ENCODE results near the gene CAPZA2.
"Not testable (repeated sequence)": the region's sequence is repeated elsewhere in the genome, so short reads cannot be mapped to it uniquely, and the experiment has no call there.

The CAPZA2 gene

GRCh38 chr7:116922545-116922944, 60.2 kb downstream of the CAPZA2 start:
- no peak for DNase-seq

GRCh38 chr7:116924741-116925140, 62.4 kb downstream of the CAPZA2 start:
- no peak for DNase-seq

GRCh38 chr7:116929021-116929420, 66.6 kb downstream of the CAPZA2 start:
- no peak for DNase-seq

- DNase-seq: peak; percentile 74
These were observed 67.8 kb downstream of the CAPZA2 start for GRCh38 chr7:116929914-116930913.

DNA sequence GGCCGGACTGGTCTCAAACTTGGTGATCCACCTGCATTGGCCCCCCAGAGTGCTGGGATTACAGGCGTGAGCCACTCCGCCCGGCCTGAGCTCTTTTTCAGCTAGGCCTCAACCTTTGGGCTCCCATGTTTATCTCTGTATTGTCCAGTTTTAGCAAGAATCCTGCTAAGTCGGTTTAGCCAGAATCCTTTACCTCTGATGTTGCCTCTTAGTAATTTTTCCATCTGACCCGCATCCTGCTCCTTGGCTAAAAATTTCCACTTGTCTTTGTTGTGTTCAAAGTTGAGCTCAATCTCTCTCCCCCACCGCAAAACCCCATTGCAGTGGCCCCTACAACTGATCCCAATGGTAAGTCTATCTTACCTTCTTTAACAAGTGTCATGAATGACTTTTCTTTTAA, 70.2 kb downstream of the CAPZA2 start:
- DNase-seq: no peak

DNA sequence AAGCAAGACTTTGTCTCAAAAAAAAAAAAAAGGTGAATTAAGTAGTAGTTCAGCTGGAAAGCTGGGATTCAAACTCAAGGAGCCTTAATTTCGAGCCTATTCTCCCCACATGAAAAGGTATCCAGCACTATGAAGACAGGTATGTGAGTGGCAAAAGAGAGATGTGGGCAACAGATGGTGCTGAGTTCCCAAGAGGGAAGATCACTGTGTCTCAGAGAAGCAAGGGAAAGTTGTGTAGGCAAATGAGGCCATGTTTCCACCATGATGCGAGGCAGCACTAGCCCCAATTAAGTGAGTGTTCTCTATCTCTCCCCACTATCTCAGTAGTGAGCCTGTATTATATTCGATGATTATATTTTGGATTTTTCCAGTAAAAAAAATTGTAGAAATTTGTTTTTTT, 71.1 kb downstream of the CAPZA2 start:
- DNase-seq: no peak

GRCh38 chr7:116934580-116934979, 72.2 kb downstream of the CAPZA2 start:
- no peak for DNase-seq

- not testable (repeated sequence) for DNase-seq
These were observed 74.5 kb downstream of the CAPZA2 start for GRCh38 chr7:116936844-116937243.

DNA sequence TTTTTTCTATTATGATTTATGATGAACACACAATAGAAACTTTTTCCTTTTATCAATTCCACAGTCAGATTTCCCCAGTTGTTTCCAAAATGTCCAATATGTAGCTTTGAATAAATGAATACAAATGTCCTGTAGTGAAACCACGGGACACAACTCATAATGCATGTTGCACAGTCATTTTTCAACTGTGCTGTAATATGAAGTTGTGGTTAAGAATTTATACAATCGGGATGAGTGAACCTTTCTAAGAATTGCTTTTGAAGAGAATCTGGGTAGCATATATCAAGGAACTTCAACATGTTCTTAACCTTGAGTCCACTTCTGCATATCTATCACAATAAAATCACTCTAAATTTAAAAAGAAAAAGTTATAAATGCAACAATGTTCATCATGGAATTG, 76.3 kb downstream of the CAPZA2 start:
- no peak for DNase-seq

DNA sequence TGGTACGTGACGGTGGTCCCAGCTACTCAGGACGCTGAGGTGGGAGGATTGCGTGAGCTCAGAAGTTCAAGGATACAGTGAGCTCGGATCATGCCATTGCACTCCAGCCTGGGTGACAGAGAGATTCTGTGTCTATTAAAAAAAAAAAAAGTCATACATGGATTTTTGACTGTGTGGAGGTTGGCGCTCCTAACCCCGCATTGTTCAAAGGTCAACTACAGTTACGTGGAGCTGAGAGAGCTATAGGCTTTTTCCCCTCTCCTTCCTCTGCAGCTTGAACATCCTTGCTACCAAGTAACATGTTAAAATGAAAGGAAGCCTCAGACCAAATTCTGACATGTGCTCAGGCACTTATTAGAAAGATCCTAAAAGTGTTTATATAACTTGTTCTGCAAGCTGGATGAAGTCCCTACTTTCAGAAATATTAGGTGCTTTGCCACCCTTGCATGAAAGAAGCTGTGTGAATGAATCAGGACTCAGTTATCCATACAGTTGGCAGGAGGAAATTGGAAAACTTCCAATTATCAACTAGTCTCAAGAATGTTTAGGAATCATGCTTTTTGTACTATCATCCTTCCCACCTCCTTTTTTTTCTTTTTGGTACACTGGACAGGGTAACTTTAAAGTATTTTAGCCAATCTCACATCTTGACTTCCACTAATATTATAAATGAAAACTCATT, 78.4 kb downstream of the CAPZA2 start:
- DNase-seq: no peak

GRCh38 chr7:116942504-116942903, 80.1 kb downstream of the CAPZA2 start:
- DNase-seq: no peak

DNA sequence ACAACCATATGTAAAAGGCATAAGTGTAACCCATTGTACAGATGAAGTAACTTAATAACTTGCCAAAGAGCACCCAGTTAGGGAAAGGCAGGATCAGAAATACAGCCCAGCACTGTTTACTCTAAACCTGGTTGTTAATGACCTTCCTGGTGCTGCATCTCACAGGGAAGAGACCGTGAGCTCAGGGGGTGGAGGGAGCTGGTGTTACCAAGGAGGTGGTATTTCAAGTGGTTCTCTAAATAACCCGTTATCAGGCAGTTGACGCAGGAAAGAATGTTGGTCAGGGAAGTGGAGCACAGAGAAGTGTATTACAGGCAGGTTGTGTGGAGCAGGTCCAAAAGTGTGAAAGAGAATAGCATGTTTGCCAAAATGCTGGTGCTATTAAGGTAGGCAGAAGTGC, 86.5 kb downstream of the CAPZA2 start:
- DNase-seq: no peak

- DNase-seq: no peak
These were observed 87.8 kb downstream of the CAPZA2 start for GRCh38 chr7:116949941-116950801.

DNA sequence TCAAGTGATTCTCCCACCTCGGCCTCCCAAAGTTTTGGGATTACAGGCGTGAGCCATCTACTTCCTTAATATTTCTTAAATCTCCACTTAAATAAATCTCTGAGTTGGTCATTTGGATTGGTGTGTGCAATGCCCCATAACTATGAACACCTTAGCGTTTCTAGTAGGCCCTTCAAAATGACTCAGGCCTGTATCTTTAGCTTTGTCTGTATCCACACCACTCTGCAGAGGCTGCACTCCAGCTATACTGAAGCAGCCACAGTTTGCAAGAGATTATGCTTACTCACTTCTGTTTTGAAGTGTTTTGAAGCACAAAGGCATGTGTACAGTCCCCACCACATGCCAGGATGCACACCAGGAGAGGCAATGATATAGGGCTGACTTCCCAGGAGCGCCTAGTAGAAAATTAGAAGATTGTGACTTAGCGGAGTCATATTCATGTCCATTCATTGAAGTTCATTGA, 88.5 kb downstream of the CAPZA2 start:
- no peak for DNase-seq

DNA sequence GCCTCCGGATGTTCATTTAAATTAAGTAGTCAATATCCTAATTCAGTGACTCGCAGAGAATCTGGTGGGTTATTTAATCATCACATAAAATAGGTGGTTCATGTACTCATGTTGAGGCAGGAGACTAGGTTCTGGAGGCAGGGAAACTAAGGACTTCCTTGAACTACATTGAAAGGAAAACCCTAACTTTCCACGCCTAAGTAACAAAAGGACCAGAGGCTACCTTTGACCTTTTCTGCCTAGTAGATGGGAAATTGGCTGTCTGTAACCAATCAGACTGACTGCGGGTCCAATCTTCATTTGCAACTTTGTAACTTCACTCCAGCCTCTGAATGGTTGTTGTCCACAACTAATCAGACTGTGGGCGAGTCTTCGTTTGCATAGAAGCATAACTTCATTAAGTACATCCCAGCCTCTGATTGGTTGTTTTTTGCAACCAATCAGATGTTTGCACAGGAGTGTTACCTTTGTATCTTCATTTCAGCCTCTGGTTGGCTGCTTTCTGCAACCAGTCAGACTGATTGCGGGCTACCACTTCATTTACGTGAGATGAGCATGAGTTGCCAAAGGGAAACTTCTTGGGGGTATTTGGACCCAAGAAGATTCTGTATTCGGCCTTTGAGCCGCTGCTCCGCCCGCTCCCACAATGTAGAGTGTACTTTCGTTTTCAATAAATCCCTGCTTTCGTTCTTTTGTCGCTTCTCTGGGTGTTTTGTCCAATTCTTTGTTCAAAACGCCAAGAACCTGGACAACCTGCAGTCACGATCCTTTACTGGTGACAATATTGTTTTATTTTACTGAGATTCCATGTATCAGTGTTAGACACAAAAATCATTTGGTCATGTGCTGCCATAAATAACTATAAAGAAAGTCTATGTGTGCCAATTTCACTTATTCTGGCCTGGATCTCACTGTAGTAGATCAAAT, 89.2 kb downstream of the CAPZA2 start:
- DNase-seq: no peak

- DNase-seq: no peak
These were observed 90.4 kb downstream of the CAPZA2 start for GRCh38 chr7:116952635-116953371.

DNA sequence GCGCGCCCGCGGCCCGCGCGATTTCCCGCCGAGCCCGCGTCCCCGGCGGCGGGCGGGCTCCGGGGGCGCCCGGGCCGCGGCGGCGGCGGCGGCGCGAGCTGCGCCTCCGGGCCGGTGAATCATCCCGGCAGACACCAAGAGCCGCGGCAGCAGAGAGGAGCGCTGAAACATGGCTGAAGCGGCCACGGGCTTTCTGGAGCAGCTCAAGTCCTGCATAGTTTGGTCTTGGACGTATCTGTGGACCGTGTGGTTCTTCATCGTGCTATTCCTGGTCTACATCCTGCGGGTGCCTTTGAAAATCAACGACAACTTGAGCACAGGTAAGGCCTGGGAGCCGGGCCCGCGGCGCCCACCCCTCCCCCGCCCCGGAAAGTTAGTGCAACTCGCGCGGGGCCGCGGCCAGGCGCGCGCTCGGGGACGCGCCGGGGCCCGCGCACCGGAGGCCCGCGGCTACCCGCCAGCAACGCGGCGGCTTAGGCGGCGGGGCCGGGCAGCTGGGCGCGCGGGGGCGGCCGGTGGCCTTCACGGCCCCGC, 91.1 kb downstream of the CAPZA2 start, which contains the start of gene ST7:
TSS of gene ST7 (plus strand) at position 130 of the 534 bp plus-strand sequence. CDS start at position 170, 40 bp downstream.
- peak; percentile 53 for DNase-seq

DNA sequence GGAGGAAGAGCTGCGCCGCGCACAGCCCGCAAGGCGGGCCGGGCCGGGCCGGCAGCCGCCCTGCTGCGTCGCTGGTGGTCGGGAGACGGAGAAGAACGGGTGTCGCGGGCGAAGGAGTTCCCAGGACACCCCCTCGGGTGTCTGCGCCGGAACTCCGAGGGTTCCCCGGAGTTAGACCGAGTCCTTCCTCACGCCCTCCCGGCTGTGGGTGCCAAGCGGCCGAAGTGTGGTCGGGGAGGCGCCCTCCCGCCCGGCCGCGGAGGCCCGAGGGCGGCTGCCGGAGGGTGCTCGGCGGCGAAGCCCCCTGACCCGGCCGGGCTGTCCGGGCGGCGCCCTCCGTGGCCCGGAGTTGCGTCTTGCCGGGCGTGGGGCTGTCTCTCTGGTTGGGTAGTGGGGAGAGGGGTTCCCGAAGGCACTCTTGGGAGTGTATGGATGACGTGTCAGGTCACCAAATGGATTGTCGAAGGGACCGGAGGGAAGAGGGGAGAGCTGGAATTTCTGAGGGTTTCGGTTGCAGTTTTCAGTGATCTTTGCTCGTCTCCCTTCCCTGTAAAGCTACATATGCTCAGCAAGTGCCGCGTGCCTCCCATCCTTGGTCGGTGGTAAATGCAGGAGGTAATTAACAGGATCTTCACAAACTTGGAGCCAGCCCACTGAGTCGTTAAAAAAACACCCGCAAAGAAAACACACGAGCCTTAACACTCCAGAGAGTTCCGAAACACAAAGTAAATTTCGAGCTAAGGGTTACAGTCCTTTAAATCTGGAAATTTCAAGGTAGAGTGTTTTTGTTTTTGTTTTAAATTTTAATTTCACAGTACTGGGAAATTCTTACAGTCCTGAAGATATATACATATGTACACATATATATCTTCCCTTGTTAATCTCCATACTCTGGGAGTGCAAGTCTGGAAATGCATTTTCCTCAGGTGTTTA, 91.8 kb downstream of the CAPZA2 start:
- peak; percentile 3 for DNase-seq

DNA sequence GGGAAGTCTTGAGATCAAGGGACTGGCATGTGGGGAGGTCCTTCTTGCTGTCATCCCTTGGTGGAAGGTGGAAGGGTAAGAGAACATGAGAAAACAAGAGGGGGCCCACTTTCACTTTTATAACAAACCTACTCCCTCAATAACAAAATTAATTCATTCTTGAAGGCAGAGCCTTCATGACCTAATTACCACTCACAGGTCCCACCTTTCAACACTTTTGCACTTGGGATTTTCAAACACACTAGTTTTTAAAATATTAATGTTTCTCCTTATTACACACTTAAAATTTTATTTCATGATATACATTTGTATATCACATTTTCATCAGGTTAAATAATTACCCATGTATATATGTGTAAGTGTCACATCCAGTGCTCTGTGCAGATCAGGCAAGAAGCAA, 93.0 kb downstream of the CAPZA2 start:
- no peak for DNase-seq

Data from T-helper 9 cell (primary cell).